Peyer's patch (tissue), 4 donors: ENCODE measurements around the gene CSMD2.

Experiments used
- POLR2A ChIP-seq, 2 donors: fragments of 450-650 bp; IDR thresholded peaks; one replicate each; pipeline ENCODE4 v1.5.1; 2017; ENCODE audit warnings: antibody characterized with exemption in 2 of 2, mild to moderate bottlenecking in 2 of 2, moderate library complexity in 2 of 2
- TF ChIP-seq, protein P1 (sequence below), 6 experiments: fragments of 450-650 bp in 4 of 6; fragments of 200-600 bp in 2 of 6; sonication (generic) in 1 of 6; IDR thresholded peaks; one replicate each; pipeline ENCODE4 v1.5.1; 2017 to 2019; ENCODE audit warnings: antibody characterized with exemption in 6 of 6, mild to moderate bottlenecking in 3 of 6, moderate library complexity in 1 of 6

DNA sequence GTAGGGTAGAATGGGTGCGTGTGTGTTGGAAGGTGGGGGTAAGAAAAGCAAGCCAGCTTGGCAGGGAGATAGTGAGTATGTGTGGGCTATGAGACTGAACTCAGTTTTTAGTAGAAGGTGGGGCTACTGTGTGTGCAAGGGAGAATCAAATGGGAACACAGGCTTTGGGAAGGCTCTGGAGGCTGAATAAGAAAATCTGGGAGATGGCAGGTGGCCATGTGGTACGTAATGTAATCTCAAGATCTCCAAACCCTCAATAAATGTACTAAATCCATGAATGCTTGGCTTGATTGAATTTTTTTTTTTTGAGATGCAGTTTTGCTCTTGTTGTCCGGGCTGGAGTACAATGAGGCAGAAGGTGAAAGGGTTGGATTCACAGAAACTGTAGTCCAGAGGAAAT, 696.1 kb downstream of the CSMD2 start:
- no peak for TF ChIP-seq POLR2A (IDR thresholded peaks at IDR 0.05)
- TF ChIP-seq, protein P1, sequence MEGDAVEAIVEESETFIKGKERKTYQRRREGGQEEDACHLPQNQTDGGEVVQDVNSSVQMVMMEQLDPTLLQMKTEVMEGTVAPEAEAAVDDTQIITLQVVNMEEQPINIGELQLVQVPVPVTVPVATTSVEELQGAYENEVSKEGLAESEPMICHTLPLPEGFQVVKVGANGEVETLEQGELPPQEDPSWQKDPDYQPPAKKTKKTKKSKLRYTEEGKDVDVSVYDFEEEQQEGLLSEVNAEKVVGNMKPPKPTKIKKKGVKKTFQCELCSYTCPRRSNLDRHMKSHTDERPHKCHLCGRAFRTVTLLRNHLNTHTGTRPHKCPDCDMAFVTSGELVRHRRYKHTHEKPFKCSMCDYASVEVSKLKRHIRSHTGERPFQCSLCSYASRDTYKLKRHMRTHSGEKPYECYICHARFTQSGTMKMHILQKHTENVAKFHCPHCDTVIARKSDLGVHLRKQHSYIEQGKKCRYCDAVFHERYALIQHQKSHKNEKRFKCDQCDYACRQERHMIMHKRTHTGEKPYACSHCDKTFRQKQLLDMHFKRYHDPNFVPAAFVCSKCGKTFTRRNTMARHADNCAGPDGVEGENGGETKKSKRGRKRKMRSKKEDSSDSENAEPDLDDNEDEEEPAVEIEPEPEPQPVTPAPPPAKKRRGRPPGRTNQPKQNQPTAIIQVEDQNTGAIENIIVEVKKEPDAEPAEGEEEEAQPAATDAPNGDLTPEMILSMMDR (IDR thresholded peaks at IDR 0.05) = no peak
